Astrocyte of the cerebellum (primary cell): Measurements from ENCODE around the gene BANF2.

Experiments
- DNase-seq: peaks from one replicate; pipeline ENCODE4 v3.0.0-alpha.2; 2011; ENCODE audit warnings: low read depth
- H3K4me3 ChIP-seq: 2 replicates; pipeline ENCODE4 v1.5.1; 2011; ENCODE audit warnings: mild to moderate bottlenecking, low read depth, low read length, moderate library complexity
- in situ Hi-C: cut with HindIII; loops from 2 replicates; pipeline ENCODE4 v1.10.0; 2017; ENCODE audit warnings: low sequenced_read_pairs
- TF ChIP-seq, protein P1 (sequence below): IDR thresholded peaks from 2 replicates; pipeline ENCODE4 v1.5.1; 2012; ENCODE audit warnings: low read length, low read depth, moderate library complexity, mild to moderate bottlenecking; ENCODE audit errors: missing control alignments

Gene BANF2

GRCh38 chr20:17676942-17677341, 22.8 kb upstream of the BANF2 start:
- TF ChIP-seq, protein P1, sequence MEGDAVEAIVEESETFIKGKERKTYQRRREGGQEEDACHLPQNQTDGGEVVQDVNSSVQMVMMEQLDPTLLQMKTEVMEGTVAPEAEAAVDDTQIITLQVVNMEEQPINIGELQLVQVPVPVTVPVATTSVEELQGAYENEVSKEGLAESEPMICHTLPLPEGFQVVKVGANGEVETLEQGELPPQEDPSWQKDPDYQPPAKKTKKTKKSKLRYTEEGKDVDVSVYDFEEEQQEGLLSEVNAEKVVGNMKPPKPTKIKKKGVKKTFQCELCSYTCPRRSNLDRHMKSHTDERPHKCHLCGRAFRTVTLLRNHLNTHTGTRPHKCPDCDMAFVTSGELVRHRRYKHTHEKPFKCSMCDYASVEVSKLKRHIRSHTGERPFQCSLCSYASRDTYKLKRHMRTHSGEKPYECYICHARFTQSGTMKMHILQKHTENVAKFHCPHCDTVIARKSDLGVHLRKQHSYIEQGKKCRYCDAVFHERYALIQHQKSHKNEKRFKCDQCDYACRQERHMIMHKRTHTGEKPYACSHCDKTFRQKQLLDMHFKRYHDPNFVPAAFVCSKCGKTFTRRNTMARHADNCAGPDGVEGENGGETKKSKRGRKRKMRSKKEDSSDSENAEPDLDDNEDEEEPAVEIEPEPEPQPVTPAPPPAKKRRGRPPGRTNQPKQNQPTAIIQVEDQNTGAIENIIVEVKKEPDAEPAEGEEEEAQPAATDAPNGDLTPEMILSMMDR, result no peak
- DNase-seq, result no peak
- in situ Hi-C loops, result no loop called here
- no peak overlapping the region for H3K4me3 ChIP-seq

GRCh38 chr20:17678295-17678694, 21.5 kb upstream of the BANF2 start:
- DNase-seq, result no peak
- TF ChIP-seq, protein P1, result no peak
- H3K4me3 ChIP-seq, result no peak overlapping the region
- in situ Hi-C loops, result no loop called here

- in situ Hi-C loops, result no loop called here
- no peak for DNase-seq
- no peak overlapping the region for H3K4me3 ChIP-seq
- TF ChIP-seq, protein P1, result no peak
Observed at GRCh38 chr20:17678886-17679285, 20.9 kb upstream of the BANF2 start.

- peak overlapping the region; percentile 58 for H3K4me3 ChIP-seq
- TF ChIP-seq, protein P1, result no peak
- DNase-seq, result no peak
- in situ Hi-C loops, result no loop called here
Observed at GRCh38 chr20:17679941-17680835, 19.6 kb upstream of the BANF2 start.

GRCh38 chr20:17680836-17681725, 18.7 kb upstream of the BANF2 start:
- DNase-seq, result no peak
- in situ Hi-C loops, result no loop called here
- TF ChIP-seq, protein P1, result peak; percentile 51
- peak overlapping the region; percentile 58 for H3K4me3 ChIP-seq

- DNase-seq, result no peak
- in situ Hi-C loops, result no loop called here
- H3K4me3 ChIP-seq, result peak overlapping the region; percentile 58
- TF ChIP-seq, protein P1, result no peak
Observed at GRCh38 chr20:17681726-17682102, 18.1 kb upstream of the BANF2 start.
